Thyroid gland (tissue), 4 donors: ENCODE results near the gene RUNDC1. TPM values are rescaled to one million over a fixed set of nuclear protein-coding genes. Genes with fewer than 3 reads are reported as not detected.
A peak's percentile ranks its signal among the peaks of the same experiment; 100 is the strongest.

Experiments
- DNase-seq, 2 donors: peaks; one replicate each; pipeline ENCODE4 v3.0.0-alpha.2; 2019
- H3K27ac ChIP-seq, 3 donors: fragments of 200-600 bp; sonication (generic); 1 replicate in 2 of 3; 2 replicates in 1 of 3; pipeline ENCODE4 v1.5.1; 2016 to 2019; ENCODE audit warnings: mild to moderate bottlenecking in 1 of 3, moderate library complexity in 1 of 3
- H3K27me3 ChIP-seq: fragments of 200-600 bp; sonication (generic); one replicate; pipeline ENCODE4 v1.5.1; 2019
- H3K36me3 ChIP-seq, 2 donors: fragments of 200-600 bp; sonication (generic); one replicate each; pipeline ENCODE4 v1.5.1; 2016 to 2019
- H3K4me1 ChIP-seq, 2 donors: fragments of 200-600 bp; sonication (generic); one replicate each; pipeline ENCODE4 v1.5.1; 2017 to 2019
- H3K4me3 ChIP-seq, 3 donors: fragments of 200-600 bp; sonication (generic); replicated peaks in 1 of 3; 1 replicate in 2 of 3; 2 replicates in 1 of 3; pipeline ENCODE4 v1.5.1; 2016; ENCODE audit warnings: mild to moderate bottlenecking in 1 of 3
- H3K9me3 ChIP-seq: fragments of 200-600 bp; sonication (generic); one replicate; pipeline ENCODE4 v1.5.1; 2017
- POLR2A ChIP-seq, 2 donors: fragments of 450-650 bp; IDR thresholded peaks; one replicate each; pipeline ENCODE4 v1.6.1; 2017; ENCODE audit warnings: antibody characterized with exemption in 2 of 2, mild to moderate bottlenecking in 2 of 2, moderate library complexity in 1 of 2
- WGBS, 2 donors: methylation state at CpG; one replicate each; pipeline ENCODE4 v1.1.5; 2017; 5-methylcytosine and 5-hydroxymethylcytosine counted together
- intact Hi-C: fragments of 100-400 bp; cut with DNase I; formaldehyde crosslinking; loops from one replicate; pipeline ENCODE4 v1.15.1; 2023
- total RNA-seq, 4 donors: library from RNA; depleted of rRNA; stranded (reverse); fragments of >200 nt; gene quantifications; one replicate each; pipeline ENCODE4 v1.2.3, GENCODE V29; 2016
- TF ChIP-seq, protein P1 (sequence below), 6 experiments: fragments of 200-600 bp in 3 of 6; fragments of 450-650 bp in 3 of 6; sonication (generic) in 3 of 6; IDR thresholded peaks; one replicate each; pipeline ENCODE4 v1.5.1; 2016 to 2019; ENCODE audit warnings: antibody characterized with exemption in 6 of 6, mild to moderate bottlenecking in 2 of 6, inconsistent platforms in 1 of 6, moderate library complexity in 1 of 6

Gene RUNDC1
- total RNA-seq, 4 donors from 2014 or later: 25.8 to 31.9 (median 28.4) TPM

GRCh38 chr17:43018008-43018853 is 37.9 kb downstream of the RUNDC1 start:
- no peak for DNase-seq
- peaks cover 2 to 55% of the 10 kb centered on the region in 2 donors for H3K4me1 ChIP-seq
- TF ChIP-seq, protein P1, sequence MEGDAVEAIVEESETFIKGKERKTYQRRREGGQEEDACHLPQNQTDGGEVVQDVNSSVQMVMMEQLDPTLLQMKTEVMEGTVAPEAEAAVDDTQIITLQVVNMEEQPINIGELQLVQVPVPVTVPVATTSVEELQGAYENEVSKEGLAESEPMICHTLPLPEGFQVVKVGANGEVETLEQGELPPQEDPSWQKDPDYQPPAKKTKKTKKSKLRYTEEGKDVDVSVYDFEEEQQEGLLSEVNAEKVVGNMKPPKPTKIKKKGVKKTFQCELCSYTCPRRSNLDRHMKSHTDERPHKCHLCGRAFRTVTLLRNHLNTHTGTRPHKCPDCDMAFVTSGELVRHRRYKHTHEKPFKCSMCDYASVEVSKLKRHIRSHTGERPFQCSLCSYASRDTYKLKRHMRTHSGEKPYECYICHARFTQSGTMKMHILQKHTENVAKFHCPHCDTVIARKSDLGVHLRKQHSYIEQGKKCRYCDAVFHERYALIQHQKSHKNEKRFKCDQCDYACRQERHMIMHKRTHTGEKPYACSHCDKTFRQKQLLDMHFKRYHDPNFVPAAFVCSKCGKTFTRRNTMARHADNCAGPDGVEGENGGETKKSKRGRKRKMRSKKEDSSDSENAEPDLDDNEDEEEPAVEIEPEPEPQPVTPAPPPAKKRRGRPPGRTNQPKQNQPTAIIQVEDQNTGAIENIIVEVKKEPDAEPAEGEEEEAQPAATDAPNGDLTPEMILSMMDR (IDR thresholded peaks at IDR 0.05): no peak
- no peak for TF ChIP-seq POLR2A (IDR thresholded peaks at IDR 0.05)
- intact Hi-C loops: loop anchor here (10.0 kb wide), 1 partner anchor 297 kb away; no protein-coding TSS in a partner anchor
- peaks cover 9 to 32% of the 10 kb centered on the region in 2 donors for H3K36me3 ChIP-seq
- no peaks in the 10 kb centered on the region for H3K9me3 ChIP-seq
- H3K27me3 ChIP-seq: no peaks in the 10 kb centered on the region
- whole genome bisulfite sequencing, 2 donors: 75% methylated on average over 19 of the region's 19 CpGs
- H3K4me3 ChIP-seq: no peak overlapping the region
- H3K27ac ChIP-seq: no peak overlapping the region

- WGBS, 2 donors: 46 to 57% methylated on average over 4 of the region's 4 CpGs
- DNase-seq: no peak
- no peak overlapping the region for H3K4me3 ChIP-seq
- H3K36me3 ChIP-seq: peaks cover 3 to 25% of the 10 kb centered on the region in 2 donors
- no peaks in the 10 kb centered on the region for H3K27me3 ChIP-seq
- H3K9me3 ChIP-seq: no peaks in the 10 kb centered on the region
- peak overlapping the region in 1 of 3 donors; percentile 61 for H3K27ac ChIP-seq
- peaks cover 2 to 50% of the 10 kb centered on the region in 2 donors for H3K4me1 ChIP-seq
- intact Hi-C loops: loop anchor here (10.0 kb wide), 1 partner anchor 296 kb away; no protein-coding TSS in a partner anchor
- no peak for TF ChIP-seq POLR2A (IDR thresholded peaks at IDR 0.05)
- TF ChIP-seq, protein P1 (IDR thresholded peaks at IDR 0.05): no peak
Observed at GRCh38 chr17:43018932-43019331, 38.6 kb downstream of the RUNDC1 start.

GRCh38 chr17:43019418-43019817 is 39.1 kb downstream of the RUNDC1 start:
- Histone ChIP-seq H3K27ac (peak overlapping the region in 2 of 3 donors; percentile 61 to 92), H3K36me3 (peaks cover 3 to 21% of the 10 kb centered on the region in 2 donors), H3K27me3 (no peaks in the 10 kb centered on the region), H3K4me3 (no peak overlapping the region), H3K4me1 (peaks cover 2 to 54% of the 10 kb centered on the region in 2 donors), H3K9me3 (no peaks in the 10 kb centered on the region)
- intact Hi-C loops: loop anchor here (10.0 kb wide), 1 partner anchor 295 kb away; no protein-coding TSS in a partner anchor
- 44 to 46% methylated on average over 7 of the region's 7 CpGs for WGBS, 2 donors
- DNase-seq: no peak
- TF ChIP-seq POLR2A (IDR thresholded peaks at IDR 0.05): no peak
- TF ChIP-seq, protein P1 (IDR thresholded peaks at IDR 0.05): no peak

GRCh38 chr17:43020030-43020621 is 39.8 kb downstream of the RUNDC1 start:
- Histone ChIP-seq H3K27me3 (no peaks in the 10 kb centered on the region), H3K4me1 (peaks cover 5 to 50% of the 10 kb centered on the region in 2 donors), H3K4me3 (no peak overlapping the region), H3K9me3 (no peaks in the 10 kb centered on the region), H3K27ac (peak overlapping the region in 2 of 3 donors; percentile 61 to 92), H3K36me3 (peaks cover 3 to 21% of the 10 kb centered on the region in 2 donors)
- TF ChIP-seq, protein P1 (IDR thresholded peaks at IDR 0.05): no peak
- TF ChIP-seq POLR2A (IDR thresholded peaks at IDR 0.05): no peak
- DNase-seq: no peak
- intact Hi-C loops: no loop called here
- WGBS, 2 donors: 76 to 78% methylated on average over 6 of the region's 6 CpGs
